ENCODE results near the gene NR3C2.

DNA sequence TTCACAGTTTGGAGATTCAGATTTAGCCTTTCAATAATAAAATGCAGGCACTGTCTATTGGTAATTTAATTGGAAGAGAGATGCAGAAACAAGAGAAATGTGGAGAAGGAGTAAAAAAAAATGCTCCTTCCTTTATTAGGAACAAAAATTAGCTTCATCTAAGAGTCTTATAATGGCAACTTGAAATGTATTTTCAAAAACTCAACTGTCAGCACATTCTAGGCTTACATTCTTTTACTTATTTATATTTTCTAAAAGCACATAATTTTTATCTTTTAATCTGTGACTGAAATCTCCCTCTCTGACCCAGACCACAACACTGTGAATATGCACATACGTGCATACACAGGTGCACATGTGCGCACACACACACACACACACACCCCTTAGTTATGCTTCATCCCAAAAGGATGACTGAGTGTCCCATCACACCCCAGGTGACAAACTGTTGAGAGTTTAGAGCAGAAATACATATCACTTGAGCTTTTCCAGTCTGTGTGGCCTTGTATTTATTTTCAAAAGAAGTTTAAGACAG is 29.7 kb downstream of the NR3C2 start:
- TF ChIP-seq, protein P1, sequence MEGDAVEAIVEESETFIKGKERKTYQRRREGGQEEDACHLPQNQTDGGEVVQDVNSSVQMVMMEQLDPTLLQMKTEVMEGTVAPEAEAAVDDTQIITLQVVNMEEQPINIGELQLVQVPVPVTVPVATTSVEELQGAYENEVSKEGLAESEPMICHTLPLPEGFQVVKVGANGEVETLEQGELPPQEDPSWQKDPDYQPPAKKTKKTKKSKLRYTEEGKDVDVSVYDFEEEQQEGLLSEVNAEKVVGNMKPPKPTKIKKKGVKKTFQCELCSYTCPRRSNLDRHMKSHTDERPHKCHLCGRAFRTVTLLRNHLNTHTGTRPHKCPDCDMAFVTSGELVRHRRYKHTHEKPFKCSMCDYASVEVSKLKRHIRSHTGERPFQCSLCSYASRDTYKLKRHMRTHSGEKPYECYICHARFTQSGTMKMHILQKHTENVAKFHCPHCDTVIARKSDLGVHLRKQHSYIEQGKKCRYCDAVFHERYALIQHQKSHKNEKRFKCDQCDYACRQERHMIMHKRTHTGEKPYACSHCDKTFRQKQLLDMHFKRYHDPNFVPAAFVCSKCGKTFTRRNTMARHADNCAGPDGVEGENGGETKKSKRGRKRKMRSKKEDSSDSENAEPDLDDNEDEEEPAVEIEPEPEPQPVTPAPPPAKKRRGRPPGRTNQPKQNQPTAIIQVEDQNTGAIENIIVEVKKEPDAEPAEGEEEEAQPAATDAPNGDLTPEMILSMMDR (conservative IDR thresholded peaks at IDR 0.05; ENCODE audit: low read depth, low read length): no peak
- TF ChIP-seq SMC3 (IDR thresholded peaks at IDR 0.05; ENCODE audit: low read depth, low read length): no peak
- TF ChIP-seq CEBPB (IDR thresholded peaks at IDR 0.05; ENCODE audit: low read depth, low read length): no peak
- no peak for TF ChIP-seq RAD21 (IDR thresholded peaks at IDR 0.05; ENCODE audit: low read length)
- no peak for TF ChIP-seq MXI1 (IDR thresholded peaks at IDR 0.05; ENCODE audit: borderline replicate concordance, low read depth, low read length)
- no peak for TF ChIP-seq POLR2A (IDR thresholded peaks at IDR 0.05; ENCODE audit: low read depth, low read length)
- no peak for TF ChIP-seq BHLHE40 (IDR thresholded peaks at IDR 0.05; ENCODE audit: low read depth, low read length)
- TF ChIP-seq, protein P2, sequence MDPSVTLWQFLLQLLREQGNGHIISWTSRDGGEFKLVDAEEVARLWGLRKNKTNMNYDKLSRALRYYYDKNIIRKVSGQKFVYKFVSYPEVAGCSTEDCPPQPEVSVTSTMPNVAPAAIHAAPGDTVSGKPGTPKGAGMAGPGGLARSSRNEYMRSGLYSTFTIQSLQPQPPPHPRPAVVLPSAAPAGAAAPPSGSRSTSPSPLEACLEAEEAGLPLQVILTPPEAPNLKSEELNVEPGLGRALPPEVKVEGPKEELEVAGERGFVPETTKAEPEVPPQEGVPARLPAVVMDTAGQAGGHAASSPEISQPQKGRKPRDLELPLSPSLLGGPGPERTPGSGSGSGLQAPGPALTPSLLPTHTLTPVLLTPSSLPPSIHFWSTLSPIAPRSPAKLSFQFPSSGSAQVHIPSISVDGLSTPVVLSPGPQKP (IDR thresholded peaks at IDR 0.05; ENCODE audit: borderline replicate concordance, low read depth, low read length): no peak
- no peak for TF ChIP-seq RCOR1 (IDR thresholded peaks at IDR 0.05; ENCODE audit: insufficient replicate concordance, low read length)
- no peak for TF ChIP-seq RFX5 (IDR thresholded peaks at IDR 0.05; ENCODE audit: low read depth, low read length)
- peak; percentile 58 for TF ChIP-seq MAFK (IDR thresholded peaks at IDR 0.05; ENCODE audit: low read depth, low read length)
- TF ChIP-seq, protein P3, sequence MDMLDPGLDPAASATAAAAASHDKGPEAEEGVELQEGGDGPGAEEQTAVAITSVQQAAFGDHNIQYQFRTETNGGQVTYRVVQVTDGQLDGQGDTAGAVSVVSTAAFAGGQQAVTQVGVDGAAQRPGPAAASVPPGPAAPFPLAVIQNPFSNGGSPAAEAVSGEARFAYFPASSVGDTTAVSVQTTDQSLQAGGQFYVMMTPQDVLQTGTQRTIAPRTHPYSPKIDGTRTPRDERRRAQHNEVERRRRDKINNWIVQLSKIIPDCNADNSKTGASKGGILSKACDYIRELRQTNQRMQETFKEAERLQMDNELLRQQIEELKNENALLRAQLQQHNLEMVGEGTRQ (IDR thresholded peaks at IDR 0.05; ENCODE audit: low read depth, low read length): no peak
- no peak for TF ChIP-seq MAZ (IDR thresholded peaks at IDR 0.05; ENCODE audit: borderline replicate concordance, low read depth, low read length)
- no peak for TF ChIP-seq NFE2L2 (IDR thresholded peaks at IDR 0.05; ENCODE audit: low read depth, low read length)

Measured in IMR-90 (cell line).